ENCODE data around the gene POLN. TPM values are rescaled to one million over a fixed set of nuclear protein-coding genes. Genes with fewer than 3 reads are reported as not detected.

The POLN gene
- total RNA-seq, 1 experiment from 2014 or later: 3.5 TPM

GRCh38 chr4:2087170-2087569 lies 154.8 kb downstream of the POLN start:
- Mint-ChIP-seq H3K9me3 (no peaks in the 10 kb centered on the region), H3K4me3 (no peak overlapping the region), H3K27ac (no peak overlapping the region), H3K27me3 (ENCODE audit: low read depth) (no peaks in the 10 kb centered on the region; the same call in none of the 2 replicates), H3K4me1 (no peaks in the 10 kb centered on the region), H3K36me3 (no peaks in the 10 kb centered on the region)
- ATAC-seq (no peak), DNase-seq (ENCODE audit: low spot score) (no peak)
- CTCF ChIA-PET: interaction anchor here (0.9 kb wide), 1 partner anchor 15 kb away, joined by 3 read pairs; no protein-coding TSS in a partner anchor
- POLR2A ChIA-PET: no interaction called here
- no peak for TF ChIP-seq ZNF512 (CRISPR knock-in tag; IDR thresholded peaks at IDR 0.05; ENCODE audit: borderline replicate concordance)
- no peak for TF ChIP-seq TP53 (CRISPR knock-in tag; IDR thresholded peaks at IDR 0.05)
- no peak for TF ChIP-seq ERG (CRISPR knock-in tag; IDR thresholded peaks at IDR 0.05)
- no peak for TF ChIP-seq MYBL2 (CRISPR knock-in tag; IDR thresholded peaks at IDR 0.05)
- TF ChIP-seq RORB (CRISPR knock-in tag; IDR thresholded peaks at IDR 0.05): no peak
- TF ChIP-seq GRHL2 (CRISPR knock-in tag; IDR thresholded peaks at IDR 0.05; ENCODE audit: insufficient replicate concordance, severe bottlenecking): no peak
- no peak for TF ChIP-seq GABPB1 (CRISPR knock-in tag; IDR thresholded peaks at IDR 0.05)
- no peak for TF ChIP-seq EMX1 (CRISPR knock-in tag; IDR thresholded peaks at IDR 0.05)
- TF ChIP-seq FOXK1 (CRISPR knock-in tag; IDR thresholded peaks at IDR 0.05): no peak
- no peak for TF ChIP-seq ZSCAN18 (CRISPR knock-in tag; IDR thresholded peaks at IDR 0.05)
- no peak for TF ChIP-seq CDX4 (CRISPR knock-in tag; IDR thresholded peaks at IDR 0.05; ENCODE audit: borderline replicate concordance)
- no peak for TF ChIP-seq ATF1 (CRISPR knock-in tag; IDR thresholded peaks at IDR 0.05)
- TF ChIP-seq ZNF281 (CRISPR knock-in tag; IDR thresholded peaks at IDR 0.05): no peak
- no peak for TF ChIP-seq IRF1 (CRISPR knock-in tag; IDR thresholded peaks at IDR 0.05)

GRCh38 chr4:2085496-2085901 lies 156.4 kb downstream of the POLN start:
- Mint-ChIP-seq H3K36me3 (no peaks in the 10 kb centered on the region), H3K27me3 (ENCODE audit: low read depth) (no peaks in the 10 kb centered on the region; the same call in none of the 2 replicates), H3K9me3 (no peaks in the 10 kb centered on the region), H3K4me3 (no peak overlapping the region), H3K4me1 (no peaks in the 10 kb centered on the region), H3K27ac (no peak overlapping the region)
- no peak for TF ChIP-seq CTCF (IDR thresholded peaks at IDR 0.05)
- no peak for TF ChIP-seq NFE2L1 (CRISPR knock-in tag; IDR thresholded peaks at IDR 0.05)
- TF ChIP-seq CDX4 (CRISPR knock-in tag; IDR thresholded peaks at IDR 0.05; ENCODE audit: borderline replicate concordance): no peak
- no peak for TF ChIP-seq JUN (CRISPR knock-in tag; IDR thresholded peaks at IDR 0.05)
- no peak for TF ChIP-seq GRHL2 (CRISPR knock-in tag; IDR thresholded peaks at IDR 0.05; ENCODE audit: insufficient replicate concordance, severe bottlenecking)
- no peak for TF ChIP-seq GABPB1 (CRISPR knock-in tag; IDR thresholded peaks at IDR 0.05)
- CTCF ChIA-PET: no interaction called here
- no peak for DNase-seq (ENCODE audit: low spot score)
- ATAC-seq: no peak
- POLR2A ChIA-PET: no interaction called here

Data from WTC11 (cell line).